ENCODE data around the gene PTPN1.

The PTPN1 gene

GRCh38 chr20:50513169-50514034, 3.2 kb downstream of the PTPN1 start:
- no peak for DNase-seq (ENCODE audit: low read depth in 2 of 2)

GRCh38 chr20:50514035-50514337, 3.8 kb downstream of the PTPN1 start:
- DNase-seq (ENCODE audit: low read depth in 2 of 2) = no peak

- no peak for DNase-seq (ENCODE audit: low read depth in 2 of 2)
Measured at GRCh38 chr20:50514750-50515149, 4.6 kb downstream of the PTPN1 start.

- DNase-seq (ENCODE audit: low read depth in 2 of 2) = no peak
Measured at GRCh38 chr20:50515471-50516106, 5.4 kb downstream of the PTPN1 start.

GRCh38 chr20:50516180-50516934, 6.2 kb downstream of the PTPN1 start:
- no peak for DNase-seq (ENCODE audit: low read depth in 2 of 2)

- DNase-seq (ENCODE audit: low read depth in 2 of 2) = no peak
Measured at GRCh38 chr20:50516935-50517816, 7.0 kb downstream of the PTPN1 start.

- no peak for DNase-seq (ENCODE audit: low read depth in 2 of 2)
Measured at GRCh38 chr20:50517817-50518154, 7.6 kb downstream of the PTPN1 start.

- no peak for DNase-seq (ENCODE audit: low read depth in 2 of 2)
Measured at GRCh38 chr20:50518270-50518721, 8.1 kb downstream of the PTPN1 start.

GRCh38 chr20:50519036-50519762, 9.0 kb downstream of the PTPN1 start:
- no peak for DNase-seq (ENCODE audit: low read depth in 2 of 2)

GRCh38 chr20:50520222-50520880, 10.2 kb downstream of the PTPN1 start:
- no peak for DNase-seq (ENCODE audit: low read depth in 2 of 2)

- DNase-seq (ENCODE audit: low read depth in 2 of 2) = no peak
Measured at GRCh38 chr20:50521221-50522052, 11.3 kb downstream of the PTPN1 start.

GRCh38 chr20:50522053-50522674, 12.0 kb downstream of the PTPN1 start:
- no peak for DNase-seq (ENCODE audit: low read depth in 2 of 2)

- DNase-seq (ENCODE audit: low read depth in 2 of 2) = no peak
Measured at GRCh38 chr20:50523552-50524167, 13.5 kb downstream of the PTPN1 start.

- no peak for DNase-seq (ENCODE audit: low read depth in 2 of 2)
Measured at GRCh38 chr20:50525681-50526080, 15.5 kb downstream of the PTPN1 start.

GRCh38 chr20:50526403-50526989, 16.3 kb downstream of the PTPN1 start:
- DNase-seq (ENCODE audit: low read depth in 2 of 2) = no peak

GRCh38 chr20:50527068-50527605, 17.0 kb downstream of the PTPN1 start:
- DNase-seq (ENCODE audit: low read depth in 2 of 2) = no peak

- DNase-seq (ENCODE audit: low read depth in 2 of 2) = no peak
Measured at GRCh38 chr20:50528129-50528528, 17.9 kb downstream of the PTPN1 start.

- no peak for DNase-seq (ENCODE audit: low read depth in 2 of 2)
Measured at GRCh38 chr20:50528804-50529351, 18.7 kb downstream of the PTPN1 start.

Data from fibroblast of skin of left quadriceps (primary cell).